Rectal smooth muscle tissue (tissue), 1 donor: ENCODE measurements around the gene HYAL2.

Experiments used
- H3K27ac ChIP-seq: one replicate; pipeline ENCODE4 v1.7.0; 2013; ENCODE audit warnings: low read depth, low read length, inconsistent platforms
- H3K27me3 ChIP-seq: one replicate; pipeline ENCODE4 v1.7.0; 2013; ENCODE audit warnings: low read length; ENCODE audit not compliant: control insufficient read depth, insufficient read depth
- H3K36me3 ChIP-seq: one replicate; pipeline ENCODE4 v1.7.0; 2013; ENCODE audit warnings: low read length; ENCODE audit not compliant: control insufficient read depth, insufficient read depth
- H3K4me1 ChIP-seq: one replicate; pipeline ENCODE4 v1.7.0; 2013; ENCODE audit warnings: low read length; ENCODE audit not compliant: control insufficient read depth, insufficient read depth
- H3K4me3 ChIP-seq: one replicate; pipeline ENCODE4 v1.7.0; 2013; ENCODE audit warnings: low read length
- H3K9ac ChIP-seq: one replicate; pipeline ENCODE4 v1.7.0; 2013; ENCODE audit warnings: low read length

HYAL2 gene

GRCh38 chr3:50297896-50298725, 24.4 kb downstream of the HYAL2 start:
- Histone ChIP-seq H3K4me3 (peak overlapping the region; percentile 79), H3K27me3 (no peaks in the 10 kb centered on the region), H3K9ac (peak overlapping the region; percentile 96), H3K27ac (peak overlapping the region; percentile 85), H3K4me1 (peaks cover 12% of the 10 kb centered on the region), H3K36me3 (no peaks in the 10 kb centered on the region)

- H3K27ac ChIP-seq, result no peak overlapping the region
- no peak overlapping the region for H3K9ac ChIP-seq
- no peaks in the 10 kb centered on the region for H3K36me3 ChIP-seq
- no peaks in the 10 kb centered on the region for H3K27me3 ChIP-seq
- H3K4me1 ChIP-seq, result peaks cover 19% of the 10 kb centered on the region
- H3K4me3 ChIP-seq, result no peak overlapping the region
Measured at GRCh38 chr3:50297384-50297775, 25.2 kb downstream of the HYAL2 start.

DNA sequence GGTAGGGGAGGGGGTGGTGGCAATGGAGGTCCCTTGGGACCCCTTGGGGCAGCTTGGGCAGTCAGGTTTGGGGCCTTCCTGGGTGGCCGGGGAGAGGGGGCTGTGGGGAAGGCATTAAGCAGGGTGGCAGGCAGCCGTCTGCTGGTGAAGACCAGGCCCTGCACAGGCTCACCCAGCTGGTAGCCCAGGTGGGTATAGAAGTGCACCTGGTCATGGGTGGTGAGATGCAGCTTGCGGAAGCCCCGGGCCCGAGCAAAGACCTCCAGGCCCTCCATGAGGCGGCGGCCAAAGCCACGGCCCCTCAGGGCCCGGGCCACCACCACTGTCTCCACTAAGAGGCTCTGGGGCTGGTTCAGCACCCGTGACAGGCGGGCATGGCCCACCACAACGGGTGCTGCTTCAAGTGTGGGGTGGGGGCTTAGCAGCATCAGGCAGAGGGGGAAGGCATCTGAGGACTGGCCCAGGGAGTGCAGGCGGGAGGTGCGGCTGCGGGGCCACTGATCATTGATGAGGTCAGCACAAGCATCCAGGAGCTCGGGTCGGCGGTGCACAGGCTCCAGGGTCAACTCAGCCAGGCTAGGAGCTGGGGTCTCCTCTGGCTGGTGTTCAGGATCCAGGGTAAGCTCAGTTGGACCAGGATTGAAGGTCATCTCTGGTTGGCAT, 25.7 kb downstream of the HYAL2 start:
- peaks cover 19% of the 10 kb centered on the region for H3K4me1 ChIP-seq
- H3K4me3 ChIP-seq, result no peak overlapping the region
- no peak overlapping the region for H3K9ac ChIP-seq
- no peaks in the 10 kb centered on the region for H3K36me3 ChIP-seq
- H3K27ac ChIP-seq, result no peak overlapping the region
- no peaks in the 10 kb centered on the region for H3K27me3 ChIP-seq

GRCh38 chr3:50295553-50296431, 26.8 kb downstream of the HYAL2 start:
- H3K27me3 ChIP-seq, result no peaks in the 10 kb centered on the region
- H3K36me3 ChIP-seq, result no peaks in the 10 kb centered on the region
- no peak overlapping the region for H3K9ac ChIP-seq
- no peak overlapping the region for H3K27ac ChIP-seq
- peaks cover 23% of the 10 kb centered on the region for H3K4me1 ChIP-seq
- no peak overlapping the region for H3K4me3 ChIP-seq

DNA sequence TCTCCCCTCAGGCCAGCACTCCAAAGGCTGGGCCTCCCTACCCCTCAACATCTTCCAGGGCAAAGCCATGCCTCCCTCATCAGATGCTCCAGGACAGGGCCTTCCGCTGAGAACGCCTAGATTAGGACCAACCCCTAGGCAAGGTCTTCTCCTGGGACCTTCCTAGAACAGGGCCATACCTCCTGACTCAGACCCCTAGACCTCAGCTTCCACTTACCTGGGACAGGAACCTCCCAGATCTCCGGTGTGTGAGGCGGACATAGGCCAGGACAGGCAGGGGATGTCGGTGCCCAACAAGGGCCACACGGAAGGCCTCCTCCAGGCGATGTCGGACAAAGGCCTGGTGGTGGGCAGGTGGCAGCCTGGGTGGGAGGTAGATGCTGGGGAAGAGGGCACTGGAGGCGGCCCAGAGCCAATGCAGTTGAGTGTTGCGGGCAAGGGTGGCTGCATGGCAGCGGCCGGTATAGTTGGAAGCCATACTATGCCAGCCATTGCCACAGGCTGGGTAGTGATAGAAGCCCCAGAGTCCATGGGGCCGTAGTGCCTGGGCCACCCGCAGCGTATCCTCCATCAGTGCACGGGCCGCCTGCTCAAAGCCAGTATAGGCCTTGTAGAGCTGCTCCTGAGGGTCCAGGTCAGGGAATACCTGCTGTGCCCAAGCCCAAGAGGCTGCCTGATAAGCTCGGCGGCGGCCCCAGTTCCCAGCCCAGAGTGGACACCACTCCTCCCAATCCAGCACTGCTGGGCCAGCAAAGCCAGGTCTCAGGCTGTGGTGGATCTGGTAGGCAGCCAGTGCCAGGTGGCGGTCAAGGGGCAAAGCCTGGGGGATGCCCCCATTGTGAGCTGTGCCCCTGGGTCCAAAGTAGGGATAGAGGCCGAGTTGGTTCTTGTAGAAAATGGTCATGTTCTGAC, 27.8 kb downstream of the HYAL2 start:
- Histone ChIP-seq H3K4me3 (no peak overlapping the region), H3K9ac (no peak overlapping the region), H3K27ac (no peak overlapping the region), H3K27me3 (no peaks in the 10 kb centered on the region), H3K4me1 (peaks cover 21% of the 10 kb centered on the region), H3K36me3 (peaks cover 4% of the 10 kb centered on the region)

- Histone ChIP-seq H3K36me3 (peaks cover 5% of the 10 kb centered on the region), H3K27me3 (no peaks in the 10 kb centered on the region), H3K4me1 (peaks cover 20% of the 10 kb centered on the region), H3K27ac (no peak overlapping the region), H3K4me3 (no peak overlapping the region), H3K9ac (no peak overlapping the region)
Measured at GRCh38 chr3:50294089-50294488, 28.5 kb downstream of the HYAL2 start.

DNA sequence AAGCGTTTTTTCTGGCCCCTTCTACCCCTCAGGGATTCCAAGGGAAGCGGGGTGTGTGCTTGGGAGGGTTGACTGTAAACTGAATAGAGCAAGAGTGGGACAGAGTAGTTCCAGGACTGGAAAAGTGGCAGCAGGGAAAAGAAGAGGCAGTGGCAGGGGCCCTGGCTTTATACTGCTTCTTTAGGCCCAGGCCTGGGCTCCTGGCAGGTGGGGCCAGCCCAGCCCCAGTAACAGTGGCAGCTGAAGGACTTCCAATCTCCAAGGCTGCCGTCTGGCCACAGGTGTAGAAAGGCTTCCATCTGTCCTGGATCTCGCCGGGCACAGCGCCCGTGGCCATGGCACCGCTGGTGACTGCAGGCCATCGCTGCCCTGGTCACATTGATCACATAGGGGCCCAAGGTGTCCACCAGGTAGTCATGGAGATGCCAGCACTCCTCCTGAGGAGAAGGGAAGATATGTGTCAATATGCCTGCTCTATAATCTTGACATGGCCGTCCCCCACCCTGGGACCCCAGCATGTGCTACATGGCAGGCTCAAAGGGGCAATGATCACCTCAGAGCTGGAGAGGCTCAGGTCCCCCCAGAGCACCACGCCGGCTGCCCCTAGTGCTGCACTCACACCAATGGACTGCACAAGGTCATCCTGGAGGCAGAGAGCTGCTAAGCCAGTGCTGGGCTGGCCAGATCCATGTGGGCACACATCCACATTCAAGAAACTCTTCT, 29.3 kb downstream of the HYAL2 start:
- H3K9ac ChIP-seq, result no peak overlapping the region
- H3K36me3 ChIP-seq, result peaks cover 12% of the 10 kb centered on the region
- peaks cover 13% of the 10 kb centered on the region for H3K4me1 ChIP-seq
- no peaks in the 10 kb centered on the region for H3K27me3 ChIP-seq
- peak overlapping the region; percentile 75 for H3K4me3 ChIP-seq
- peak overlapping the region; percentile 95 for H3K27ac ChIP-seq

- peaks cover 13% of the 10 kb centered on the region for H3K4me1 ChIP-seq
- H3K36me3 ChIP-seq, result peaks cover 15% of the 10 kb centered on the region
- H3K27me3 ChIP-seq, result no peaks in the 10 kb centered on the region
- peak within 1 kb of the TSS; percentile 57 for H3K9ac ChIP-seq
- peak within 1 kb of the TSS; percentile 95 for H3K27ac ChIP-seq
- H3K4me3 ChIP-seq, result peak within 1 kb of the TSS; percentile 75
Measured at GRCh38 chr3:50292159-50293078, 30.1 kb downstream of the HYAL2 start, which contains the start of gene IFRD2. Gene IFRD2 (minus strand): TSS chr3:50292429. CDS start chr3:50292274, 155 bp downstream.

- Histone ChIP-seq H3K27me3 (no peaks in the 10 kb centered on the region), H3K36me3 (peaks cover 15% of the 10 kb centered on the region), H3K9ac (no peak overlapping the region), H3K4me3 (no peak overlapping the region), H3K27ac (no peak overlapping the region), H3K4me1 (peaks cover 13% of the 10 kb centered on the region)
Measured at GRCh38 chr3:50290161-50290641, 32.3 kb downstream of the HYAL2 start.

DNA sequence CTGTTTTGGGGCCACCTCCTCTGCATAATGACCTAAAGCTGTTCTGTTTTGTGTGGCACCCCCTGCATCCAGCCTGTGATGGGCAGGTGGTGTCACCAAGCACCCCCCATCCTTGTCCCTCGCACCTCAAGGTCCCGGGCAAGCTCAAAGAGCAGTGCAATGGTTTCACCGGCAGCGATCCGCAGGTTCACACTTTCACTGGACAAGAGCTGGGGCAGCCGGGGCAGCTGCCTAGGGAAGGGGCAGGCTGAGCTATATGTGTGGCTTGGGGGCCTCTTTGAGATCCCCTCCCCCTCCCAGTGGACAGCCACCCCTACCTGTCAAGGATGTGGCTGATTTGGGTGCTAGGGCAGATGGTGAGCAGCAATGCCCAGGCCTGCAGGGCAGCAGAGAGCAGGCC, 33.4 kb downstream of the HYAL2 start:
- Histone ChIP-seq H3K27ac (no peak overlapping the region), H3K4me3 (no peak overlapping the region), H3K4me1 (peaks cover 13% of the 10 kb centered on the region)

More for the DNA sequence above, 33.4 kb downstream of the HYAL2 start:
- Histone ChIP-seq H3K9ac (no peak overlapping the region), H3K36me3 (peaks cover 15% of the 10 kb centered on the region), H3K27me3 (no peaks in the 10 kb centered on the region)
